Erythroblast (primary cell): Measurements from ENCODE around the gene RBFOX1.

ENCODE experiments used
- GATA1 ChIP-seq: IDR thresholded peaks from 2 replicates; pipeline ENCODE4 v1.6.1; 2011; ENCODE audit warnings: low read depth, mild to moderate bottlenecking, control low read depth, low read length, moderate library complexity
- POLR2A ChIP-seq: IDR thresholded peaks from 2 replicates; pipeline ENCODE4 v1.6.1; 2011; ENCODE audit warnings: mild to moderate bottlenecking, low read length

DNA sequence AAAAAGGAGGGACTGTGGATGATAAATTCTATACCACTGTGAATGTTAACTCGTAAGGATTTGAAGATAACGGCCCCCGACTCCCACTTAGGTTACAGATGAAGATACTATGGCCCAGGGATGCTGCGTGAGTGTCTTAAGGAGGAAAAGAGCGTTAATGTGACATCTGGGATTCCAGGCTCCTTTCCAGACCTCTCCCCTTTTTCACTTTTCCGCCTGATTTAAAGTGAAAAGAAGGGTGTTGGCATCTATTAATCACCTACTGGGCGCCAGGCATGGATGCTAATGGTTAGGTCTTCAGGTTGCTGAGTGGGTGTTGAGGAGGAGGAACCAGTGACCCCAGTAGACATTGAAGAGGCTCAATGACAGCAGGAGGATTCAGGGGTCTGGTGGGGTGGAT, 117.8 kb downstream of the RBFOX1 start:
- TF ChIP-seq POLR2A (no peak), GATA1 (no peak)
